COLO668 (cell line): ENCODE results near the gene LILRA1.
"Not testable (repeated sequence)": the region's sequence is repeated elsewhere in the genome, so short reads cannot be mapped to it uniquely, and the experiment has no call there.

Experiments used
- DNase-seq: peaks from one replicate; lab custom pipeline; 2025; ENCODE audit not compliant: unreplicated experiment; lab: John Stamatoyannopoulos, UW

The LILRA1 gene

GRCh38 chr19:54593445-54593844 lies at the start of gene LILRA1:
LILRA1 (plus strand) TSS chr19:54593632; CDS start chr19:54594245, 613 bp downstream.
- not testable (repeated sequence) for DNase-seq

GRCh38 chr19:54548806-54549205 lies 44.6 kb upstream of the LILRA1 start:
- DNase-seq, result no peak

GRCh38 chr19:54549224-54549623 lies 44.2 kb upstream of the LILRA1 start:
- DNase-seq, result no peak

GRCh38 chr19:54551293-54551692 lies 42.1 kb upstream of the LILRA1 start:
- no peak for DNase-seq

GRCh38 chr19:54551950-54552912 lies 41.2 kb upstream of the LILRA1 start:
- no peak for DNase-seq

GRCh38 chr19:54552913-54553310 lies 40.5 kb upstream of the LILRA1 start:
- DNase-seq, result no peak

- no peak for DNase-seq
These were observed 39.4 kb upstream of the LILRA1 start for GRCh38 chr19:54554006-54554405.

- DNase-seq, result no peak
These were observed 38.5 kb upstream of the LILRA1 start for GRCh38 chr19:54554896-54555295.

GRCh38 chr19:54556194-54556593 lies 37.2 kb upstream of the LILRA1 start:
- DNase-seq, result no peak

GRCh38 chr19:54558339-54558738 lies 35.1 kb upstream of the LILRA1 start:
- no peak for DNase-seq

- no peak for DNase-seq
These were observed 32.5 kb upstream of the LILRA1 start for GRCh38 chr19:54560881-54561385.

- DNase-seq, result no peak
These were observed 31.6 kb upstream of the LILRA1 start for GRCh38 chr19:54561840-54562239.

- DNase-seq, result not testable (repeated sequence)
These were observed 30.2 kb upstream of the LILRA1 start for GRCh38 chr19:54563206-54563605.

GRCh38 chr19:54570316-54570715 lies 23.1 kb upstream of the LILRA1 start:
- DNase-seq, result no peak

GRCh38 chr19:54571715-54572615 lies 21.5 kb upstream of the LILRA1 start:
- DNase-seq, result not testable (repeated sequence)

GRCh38 chr19:54572696-54573311 lies 20.6 kb upstream of the LILRA1 start:
- DNase-seq, result no peak

GRCh38 chr19:54573330-54573872 lies 20.0 kb upstream of the LILRA1 start, which contains the start of gene LILRA2:
LILRA2 (plus strand) TSS chr19:54573790; CDS start chr19:54573879, 89 bp downstream.
- DNase-seq, result no peak

GRCh38 chr19:54574051-54574450 lies 19.4 kb upstream of the LILRA1 start:
- no peak for DNase-seq

GRCh38 chr19:54574527-54575056 lies 18.8 kb upstream of the LILRA1 start:
- DNase-seq, result no peak

GRCh38 chr19:54575205-54575604 lies 18.2 kb upstream of the LILRA1 start:
- not testable (repeated sequence) for DNase-seq
